Measurements from ENCODE around the gene FIG4.

DNA sequence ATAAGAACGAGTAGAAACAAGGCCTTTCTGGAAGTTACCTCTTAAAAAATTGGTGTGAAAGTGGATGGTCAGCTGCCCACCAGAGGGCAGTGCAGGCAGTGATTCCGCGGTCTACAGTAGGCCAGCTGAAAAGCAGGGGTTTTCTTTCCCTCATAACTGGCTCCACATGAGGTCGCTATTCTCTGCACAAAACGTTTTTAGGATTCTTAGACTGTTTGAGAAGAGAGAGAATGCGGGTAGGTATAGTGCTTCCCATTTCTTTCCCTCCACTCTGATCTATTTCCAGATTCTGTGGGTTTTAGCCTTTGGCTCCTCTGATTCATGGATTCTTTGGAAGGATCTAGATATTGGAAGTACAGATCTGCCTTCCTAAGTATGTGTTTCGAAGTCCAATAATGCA is 14.2 kb downstream of the FIG4 start:
- TF ChIP-seq, protein P1, sequence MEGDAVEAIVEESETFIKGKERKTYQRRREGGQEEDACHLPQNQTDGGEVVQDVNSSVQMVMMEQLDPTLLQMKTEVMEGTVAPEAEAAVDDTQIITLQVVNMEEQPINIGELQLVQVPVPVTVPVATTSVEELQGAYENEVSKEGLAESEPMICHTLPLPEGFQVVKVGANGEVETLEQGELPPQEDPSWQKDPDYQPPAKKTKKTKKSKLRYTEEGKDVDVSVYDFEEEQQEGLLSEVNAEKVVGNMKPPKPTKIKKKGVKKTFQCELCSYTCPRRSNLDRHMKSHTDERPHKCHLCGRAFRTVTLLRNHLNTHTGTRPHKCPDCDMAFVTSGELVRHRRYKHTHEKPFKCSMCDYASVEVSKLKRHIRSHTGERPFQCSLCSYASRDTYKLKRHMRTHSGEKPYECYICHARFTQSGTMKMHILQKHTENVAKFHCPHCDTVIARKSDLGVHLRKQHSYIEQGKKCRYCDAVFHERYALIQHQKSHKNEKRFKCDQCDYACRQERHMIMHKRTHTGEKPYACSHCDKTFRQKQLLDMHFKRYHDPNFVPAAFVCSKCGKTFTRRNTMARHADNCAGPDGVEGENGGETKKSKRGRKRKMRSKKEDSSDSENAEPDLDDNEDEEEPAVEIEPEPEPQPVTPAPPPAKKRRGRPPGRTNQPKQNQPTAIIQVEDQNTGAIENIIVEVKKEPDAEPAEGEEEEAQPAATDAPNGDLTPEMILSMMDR (IDR thresholded peaks at IDR 0.05; ENCODE audit: poor library complexity, severe bottlenecking), result peak; percentile 99
- TF ChIP-seq EP300 (conservative IDR thresholded peaks at IDR 0.05; ENCODE audit: poor library complexity, severe bottlenecking) (no peak), MXI1 (conservative IDR thresholded peaks at IDR 0.05; ENCODE audit: poor library complexity, severe bottlenecking) (no peak), POLR2AphosphoS5 (IDR thresholded peaks at IDR 0.05) (no peak), EZH2 (IDR thresholded peaks at IDR 0.05; ENCODE audit: borderline replicate concordance, insufficient read depth, low read length, poor library complexity, severe bottlenecking) (no peak)
- TF ChIP-seq, protein P2, sequence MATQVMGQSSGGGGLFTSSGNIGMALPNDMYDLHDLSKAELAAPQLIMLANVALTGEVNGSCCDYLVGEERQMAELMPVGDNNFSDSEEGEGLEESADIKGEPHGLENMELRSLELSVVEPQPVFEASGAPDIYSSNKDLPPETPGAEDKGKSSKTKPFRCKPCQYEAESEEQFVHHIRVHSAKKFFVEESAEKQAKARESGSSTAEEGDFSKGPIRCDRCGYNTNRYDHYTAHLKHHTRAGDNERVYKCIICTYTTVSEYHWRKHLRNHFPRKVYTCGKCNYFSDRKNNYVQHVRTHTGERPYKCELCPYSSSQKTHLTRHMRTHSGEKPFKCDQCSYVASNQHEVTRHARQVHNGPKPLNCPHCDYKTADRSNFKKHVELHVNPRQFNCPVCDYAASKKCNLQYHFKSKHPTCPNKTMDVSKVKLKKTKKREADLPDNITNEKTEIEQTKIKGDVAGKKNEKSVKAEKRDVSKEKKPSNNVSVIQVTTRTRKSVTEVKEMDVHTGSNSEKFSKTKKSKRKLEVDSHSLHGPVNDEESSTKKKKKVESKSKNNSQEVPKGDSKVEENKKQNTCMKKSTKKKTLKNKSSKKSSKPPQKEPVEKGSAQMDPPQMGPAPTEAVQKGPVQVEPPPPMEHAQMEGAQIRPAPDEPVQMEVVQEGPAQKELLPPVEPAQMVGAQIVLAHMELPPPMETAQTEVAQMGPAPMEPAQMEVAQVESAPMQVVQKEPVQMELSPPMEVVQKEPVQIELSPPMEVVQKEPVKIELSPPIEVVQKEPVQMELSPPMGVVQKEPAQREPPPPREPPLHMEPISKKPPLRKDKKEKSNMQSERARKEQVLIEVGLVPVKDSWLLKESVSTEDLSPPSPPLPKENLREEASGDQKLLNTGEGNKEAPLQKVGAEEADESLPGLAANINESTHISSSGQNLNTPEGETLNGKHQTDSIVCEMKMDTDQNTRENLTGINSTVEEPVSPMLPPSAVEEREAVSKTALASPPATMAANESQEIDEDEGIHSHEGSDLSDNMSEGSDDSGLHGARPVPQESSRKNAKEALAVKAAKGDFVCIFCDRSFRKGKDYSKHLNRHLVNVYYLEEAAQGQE (IDR thresholded peaks at IDR 0.05; ENCODE audit: borderline replicate concordance), result no peak
